Upper lobe of right lung (tissue), 1 donor: Measurements from ENCODE around the gene S100A16. TPM values are rescaled to one million over a fixed set of nuclear protein-coding genes. Genes with fewer than 3 reads are reported as not detected.

ENCODE experiments used
- ATAC-seq: fragments of 200-7000 bp; cut with Tn5 transposase; one replicate; pipeline ENCODE4 v1.9.1; 2020; ENCODE audit warnings: mild to moderate bottlenecking, moderate library complexity
- DNase-seq: peaks from one replicate; pipeline ENCODE4 v3.0.0-alpha.2; 2020
- H3K27ac ChIP-seq: fragments of 200-600 bp; one replicate; pipeline ENCODE4 v1.8.0; 2022
- H3K27me3 ChIP-seq: fragments of 200-600 bp; one replicate; pipeline ENCODE4 v1.8.0; 2022; ENCODE audit warnings: mild to moderate bottlenecking
- H3K36me3 ChIP-seq: fragments of 200-600 bp; one replicate; pipeline ENCODE4 v1.8.0; 2022
- H3K4me1 ChIP-seq: fragments of 200-600 bp; one replicate; pipeline ENCODE4 v1.8.0; 2022
- H3K4me3 ChIP-seq: fragments of 200-600 bp; one replicate; pipeline ENCODE4 v1.8.0; 2022; ENCODE audit warnings: mild to moderate bottlenecking
- H3K9me3 ChIP-seq: fragments of 200-600 bp; one replicate; pipeline ENCODE4 v1.8.0; 2022
- CTCF ChIP-seq: fragments of 200-600 bp; IDR thresholded peaks from one replicate; pipeline ENCODE4 v1.8.0; 2022; ENCODE audit warnings: antibody characterized with exemption
- intact Hi-C: fragments of 100-400 bp; cut with DNase I; formaldehyde crosslinking; loops from one replicate; pipeline ENCODE4 v1.11.0; 2022
- total RNA-seq: library from RNA; stranded (reverse); fragmentation: NEBNext Ultra II Directional; extraction: Animal tissue kit (Norgen Biotek cat#: 25700); gene quantifications from one replicate; pipeline ENCODE4 v1.2.1, GENCODE V29; 2021
- donor health status: DM: no; HTN: yes; CAD: no; lungs with severe emphysema.

The S100A16 gene
- total RNA-seq, 1 donor from 2014 or later = 69.6 TPM

- peak; percentile 25 for TF ChIP-seq CTCF
- Histone ChIP-seq H3K4me3 (peak within 1 kb of the TSS; percentile 87), H3K27me3 (no peaks in the 10 kb centered on the region), H3K27ac (peak within 1 kb of the TSS; percentile 94), H3K4me1 (peaks cover 8% of the 10 kb centered on the region), H3K9me3 (no peaks in the 10 kb centered on the region), H3K36me3 (peaks cover 33% of the 10 kb centered on the region)
- ATAC-seq (peak; percentile 98), DNase-seq (peak; percentile 97)
- intact Hi-C loops = no loop called here
Observed at GRCh38 chr1:153658400-153659174, 45.6 kb upstream of the S100A16 start, which contains the start of gene SNAPIN. SNAPIN (plus strand) TSS chr1:153658703; CDS start chr1:153658744, 41 bp downstream.

- H3K9me3 ChIP-seq = no peaks in the 10 kb centered on the region
- H3K36me3 ChIP-seq = peaks cover under 1% of the 10 kb centered on the region
- DNase-seq (no peak), ATAC-seq (peak; percentile 5)
- no peak for TF ChIP-seq CTCF
- intact Hi-C loops = no loop called here
- no peak overlapping the region for H3K4me3 ChIP-seq
- peak overlapping the region; percentile 30 for H3K27ac ChIP-seq
- no peaks in the 10 kb centered on the region for H3K27me3 ChIP-seq
- H3K4me1 ChIP-seq = peaks cover 19% of the 10 kb centered on the region
Observed at GRCh38 chr1:153655333-153655732, 42.4 kb upstream of the S100A16 start.

- ATAC-seq (peak; percentile 80), DNase-seq (no peak)
- intact Hi-C loops = no loop called here
- no peak overlapping the region for H3K4me3 ChIP-seq
- peaks cover 12% of the 10 kb centered on the region for H3K4me1 ChIP-seq
- TF ChIP-seq CTCF = no peak
- H3K9me3 ChIP-seq = no peaks in the 10 kb centered on the region
- peak overlapping the region; percentile 51 for H3K27ac ChIP-seq
- no peaks in the 10 kb centered on the region for H3K36me3 ChIP-seq
- H3K27me3 ChIP-seq = no peaks in the 10 kb centered on the region
Observed at GRCh38 chr1:153652805-153653500, 40.0 kb upstream of the S100A16 start.

- Histone ChIP-seq H3K9me3 (no peaks in the 10 kb centered on the region), H3K4me3 (no peak overlapping the region), H3K4me1 (peaks cover 17% of the 10 kb centered on the region), H3K27ac (no peak overlapping the region), H3K27me3 (no peaks in the 10 kb centered on the region), H3K36me3 (peaks cover 6% of the 10 kb centered on the region)
- intact Hi-C loops = no loop called here
- DNase-seq (no peak), ATAC-seq (no peak)
- no peak for TF ChIP-seq CTCF
Observed at GRCh38 chr1:153651771-153652170, 38.8 kb upstream of the S100A16 start.

GRCh38 chr1:153649863-153650235, 36.9 kb upstream of the S100A16 start:
- Histone ChIP-seq H3K27me3 (no peaks in the 10 kb centered on the region), H3K4me3 (no peak overlapping the region), H3K9me3 (no peaks in the 10 kb centered on the region), H3K27ac (no peak overlapping the region), H3K36me3 (peaks cover 25% of the 10 kb centered on the region), H3K4me1 (peaks cover 17% of the 10 kb centered on the region)
- ATAC-seq = no peak
- intact Hi-C loops = no loop called here
- DNase-seq = no peak
- TF ChIP-seq CTCF = no peak
